ENCODE results near the gene DMXL2.

DNA sequence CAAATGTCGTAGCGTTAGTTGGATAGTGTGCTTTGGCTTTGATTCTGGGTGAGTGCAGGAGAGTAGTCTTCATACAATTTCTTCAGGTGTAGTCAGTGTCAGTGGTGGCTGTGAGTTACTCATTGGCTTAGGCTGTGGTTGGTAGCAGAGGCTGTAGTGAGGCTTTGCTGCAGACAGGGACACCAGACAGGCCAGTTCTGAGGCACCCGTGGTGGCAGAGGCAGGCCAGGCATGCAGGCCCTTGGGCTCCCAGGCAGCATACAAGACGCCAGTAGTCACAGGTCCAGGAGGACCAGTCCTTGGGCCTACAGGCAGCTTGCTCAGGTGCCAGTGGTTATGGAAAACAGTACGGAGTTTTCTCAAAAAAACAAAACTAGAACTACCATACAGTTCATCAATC is 61.3 kb downstream of the DMXL2 start:
- TF ChIP-seq, protein P1, sequence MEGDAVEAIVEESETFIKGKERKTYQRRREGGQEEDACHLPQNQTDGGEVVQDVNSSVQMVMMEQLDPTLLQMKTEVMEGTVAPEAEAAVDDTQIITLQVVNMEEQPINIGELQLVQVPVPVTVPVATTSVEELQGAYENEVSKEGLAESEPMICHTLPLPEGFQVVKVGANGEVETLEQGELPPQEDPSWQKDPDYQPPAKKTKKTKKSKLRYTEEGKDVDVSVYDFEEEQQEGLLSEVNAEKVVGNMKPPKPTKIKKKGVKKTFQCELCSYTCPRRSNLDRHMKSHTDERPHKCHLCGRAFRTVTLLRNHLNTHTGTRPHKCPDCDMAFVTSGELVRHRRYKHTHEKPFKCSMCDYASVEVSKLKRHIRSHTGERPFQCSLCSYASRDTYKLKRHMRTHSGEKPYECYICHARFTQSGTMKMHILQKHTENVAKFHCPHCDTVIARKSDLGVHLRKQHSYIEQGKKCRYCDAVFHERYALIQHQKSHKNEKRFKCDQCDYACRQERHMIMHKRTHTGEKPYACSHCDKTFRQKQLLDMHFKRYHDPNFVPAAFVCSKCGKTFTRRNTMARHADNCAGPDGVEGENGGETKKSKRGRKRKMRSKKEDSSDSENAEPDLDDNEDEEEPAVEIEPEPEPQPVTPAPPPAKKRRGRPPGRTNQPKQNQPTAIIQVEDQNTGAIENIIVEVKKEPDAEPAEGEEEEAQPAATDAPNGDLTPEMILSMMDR (conservative IDR thresholded peaks at IDR 0.05), result no peak
- no peak for TF ChIP-seq ZFX (IDR thresholded peaks at IDR 0.05)
